GM12865 (cell line): ENCODE measurements around the gene CACNA1I.

ENCODE experiments used
- DNase-seq: peaks from one replicate; pipeline ENCODE4 v3.0.0; 2010; ENCODE audit warnings: low read depth
- H3K4me3 ChIP-seq: 2 replicates; pipeline ENCODE4 v1.5.1; 2011; ENCODE audit warnings: mild to moderate bottlenecking, low read depth, low read length, control low read depth
- CTCF ChIP-seq: IDR thresholded peaks from 2 replicates; pipeline ENCODE4 v1.5.1; 2011; ENCODE audit warnings: low read length, control low read depth, low read depth, inconsistent platforms; ENCODE audit not compliant: insufficient read depth; ENCODE audit errors: missing control alignments

Gene CACNA1I

GRCh38 chr22:39598017-39598965 lies 27.7 kb downstream of the CACNA1I start:
- no peak for TF ChIP-seq CTCF
- DNase-seq = no peak
- no peak overlapping the region for H3K4me3 ChIP-seq

DNA sequence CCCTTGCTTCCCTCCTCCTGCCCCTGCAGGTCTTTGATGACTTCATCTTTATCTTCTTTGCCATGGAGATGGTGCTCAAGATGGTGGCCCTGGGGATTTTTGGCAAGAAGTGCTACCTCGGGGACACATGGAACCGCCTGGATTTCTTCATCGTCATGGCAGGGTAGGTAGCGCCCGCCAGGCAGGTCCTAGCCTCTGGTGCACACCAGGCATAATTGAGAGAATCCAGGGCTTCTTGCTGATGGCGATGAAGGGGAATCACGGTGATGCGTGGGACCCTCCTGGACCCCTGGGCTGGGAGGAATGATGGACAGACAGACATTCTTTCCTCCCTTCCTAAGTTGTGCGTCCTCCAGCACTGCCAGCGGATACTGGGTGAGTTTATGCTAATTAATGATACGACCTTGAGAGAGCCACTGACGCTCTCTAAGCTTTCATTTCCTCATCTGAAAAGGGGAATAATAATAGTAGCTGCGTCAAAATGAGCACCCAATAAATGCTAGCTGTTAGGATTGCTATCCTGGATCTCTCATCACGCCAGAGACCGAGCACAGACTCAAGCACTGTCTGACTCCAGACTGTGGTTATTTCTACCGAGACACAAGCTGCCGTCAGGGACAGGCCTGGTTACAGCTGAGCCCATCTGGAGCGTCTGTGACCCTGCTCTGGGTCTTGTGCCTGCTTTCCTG lies 30.1 kb downstream of the CACNA1I start:
- H3K4me3 ChIP-seq = no peak overlapping the region
- no peak for DNase-seq
- no peak for TF ChIP-seq CTCF

GRCh38 chr22:39601180-39601535 lies 30.6 kb downstream of the CACNA1I start:
- TF ChIP-seq CTCF = no peak
- peak; percentile 20 for DNase-seq
- H3K4me3 ChIP-seq = no peak overlapping the region

- TF ChIP-seq CTCF = no peak
- no peak for DNase-seq
- no peak overlapping the region for H3K4me3 ChIP-seq
These were observed 32.8 kb downstream of the CACNA1I start for GRCh38 chr22:39603345-39603744.

DNA sequence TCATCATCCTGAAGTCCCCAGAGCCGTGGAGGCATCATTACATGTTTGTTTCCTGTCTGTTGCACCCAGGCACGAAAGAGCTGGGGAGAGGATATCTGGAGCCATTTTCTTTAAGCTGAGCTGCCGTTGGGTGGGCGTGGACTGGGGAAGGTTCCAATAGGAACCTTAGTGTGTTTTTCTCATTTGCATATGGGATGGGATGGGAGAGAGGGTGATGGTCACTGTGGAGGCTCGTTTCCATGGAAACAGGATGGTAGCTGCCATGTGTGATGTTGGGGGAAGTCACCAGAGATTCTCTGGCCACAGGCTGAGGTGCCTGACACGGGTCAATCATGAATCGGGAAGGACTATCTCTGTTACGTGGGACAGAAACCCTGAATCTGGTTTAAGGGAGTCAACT lies 39.7 kb downstream of the CACNA1I start:
- TF ChIP-seq CTCF = no peak
- no peak overlapping the region for H3K4me3 ChIP-seq
- DNase-seq = no peak

- DNase-seq = no peak
- H3K4me3 ChIP-seq = no peak overlapping the region
- TF ChIP-seq CTCF = no peak
These were observed 40.2 kb downstream of the CACNA1I start for GRCh38 chr22:39610766-39611165.

DNA sequence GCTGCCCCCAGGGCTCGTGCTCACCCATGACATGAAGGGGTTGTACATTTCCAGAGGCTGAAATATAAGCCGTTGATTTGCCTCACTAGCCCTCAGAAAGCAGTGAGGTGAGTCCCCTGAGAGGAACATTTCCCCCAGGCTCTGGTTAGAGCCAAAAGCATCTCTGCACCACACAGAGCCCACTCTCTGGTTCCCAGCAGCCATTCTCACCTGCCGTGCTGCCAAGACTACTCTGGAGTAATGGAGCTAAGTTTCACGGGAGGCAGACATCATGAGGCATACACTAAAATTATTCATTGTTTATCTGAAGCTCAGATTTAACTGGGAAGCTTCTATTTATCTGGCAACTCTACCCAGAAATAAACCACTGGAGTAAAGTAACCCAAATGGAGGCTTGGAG lies 40.8 kb downstream of the CACNA1I start:
- TF ChIP-seq CTCF = no peak
- DNase-seq = no peak
- no peak overlapping the region for H3K4me3 ChIP-seq
